Testis (tissue), 2 donors: Measurements from ENCODE around the gene RPS15A.
"Not testable (repeated sequence)": the region's sequence is repeated elsewhere in the genome, so short reads cannot be mapped to it uniquely, and the experiment has no call there.

ENCODE experiments used
- CTCF ChIP-seq, 3 experiments: fragments of 450-650 bp in 2 of 3; fragments of 200-600 bp in 1 of 3; sonication (generic) in 1 of 3; IDR thresholded peaks; one replicate each; pipeline ENCODE4 v1.5.1; 2016 to 2019; ENCODE audit warnings: antibody characterized with exemption in 3 of 3, mild to moderate bottlenecking in 2 of 3, moderate library complexity in 1 of 3
- POLR2A ChIP-seq: fragments of 450-650 bp; IDR thresholded peaks from one replicate; pipeline ENCODE4 v1.6.1; 2017; ENCODE audit warnings: antibody characterized with exemption, mild to moderate bottlenecking, moderate library complexity

GRCh38 chr16:18756639-18757038 is 33.5 kb downstream of the RPS15A start:
- not testable (repeated sequence) for TF ChIP-seq CTCF (IDR thresholded peaks at IDR 0.05); POLR2A
